Duodenal mucosa (tissue), 2 donors: ENCODE data around the gene DLG2.

Experiments used
- H3K27ac ChIP-seq: one replicate; pipeline ENCODE4 v1.7.0; 2013; ENCODE audit warnings: low read depth, low read length
- H3K27me3 ChIP-seq, 2 donors: one replicate each; pipeline ENCODE4 v1.7.0; 2013; ENCODE audit warnings: low read length in 2 of 2, control low read depth in 1 of 2; ENCODE audit not compliant: insufficient read depth in 2 of 2, control insufficient read depth in 1 of 2
- H3K36me3 ChIP-seq, 2 donors: one replicate each; pipeline ENCODE4 v1.7.0; 2013; ENCODE audit warnings: low read length in 2 of 2, control low read depth in 1 of 2; ENCODE audit not compliant: insufficient read depth in 2 of 2, control insufficient read depth in 1 of 2
- H3K4me1 ChIP-seq, 2 donors: one replicate each; pipeline ENCODE4 v1.7.0; 2013; ENCODE audit warnings: low read length in 2 of 2, control low read depth in 1 of 2; ENCODE audit not compliant: insufficient read depth in 2 of 2, control insufficient read depth in 1 of 2
- H3K4me3 ChIP-seq, 2 donors: one replicate each; pipeline ENCODE4 v1.7.0; 2013; ENCODE audit warnings: low read length in 2 of 2, low read depth in 1 of 2
- H3K9ac ChIP-seq, 2 donors: one replicate each; pipeline ENCODE4 v1.7.0; 2013; ENCODE audit warnings: low read length in 2 of 2, low read depth in 1 of 2
- H3K9me3 ChIP-seq, 2 donors: one replicate each; pipeline ENCODE4 v1.7.0; 2013; ENCODE audit warnings: low read length in 2 of 2, control low read depth in 1 of 2; ENCODE audit not compliant: control insufficient read depth in 1 of 2

Gene DLG2

DNA sequence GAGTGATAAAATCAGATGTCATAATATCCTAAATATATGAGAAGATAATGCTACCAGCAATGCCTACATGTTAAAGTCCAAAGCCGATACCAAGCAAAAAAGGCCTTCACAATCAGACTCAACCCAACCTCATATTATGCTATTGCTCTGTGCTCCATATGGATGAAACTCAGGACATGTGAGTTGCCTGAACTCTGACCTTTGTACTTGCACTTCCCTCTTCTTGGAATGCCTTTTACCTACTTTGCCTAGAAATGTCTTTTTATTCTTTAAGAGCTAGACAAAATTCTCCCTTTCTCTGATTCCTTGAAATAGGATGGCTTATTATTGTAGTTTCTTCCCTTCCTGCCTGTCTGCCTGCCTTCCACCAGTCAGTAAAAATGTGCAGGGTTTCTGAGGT is 1386.3 kb downstream of the DLG2 start:
- H3K27ac ChIP-seq = no peak overlapping the region
- no peaks in the 10 kb centered on the region for H3K4me1 ChIP-seq
- no peak overlapping the region for H3K9ac ChIP-seq
- H3K36me3 ChIP-seq = no peaks in the 10 kb centered on the region
- H3K9me3 ChIP-seq = peaks cover 0 to 3% of the 10 kb centered on the region in 2 donors
- H3K4me3 ChIP-seq = no peak overlapping the region
- no peaks in the 10 kb centered on the region for H3K27me3 ChIP-seq

DNA sequence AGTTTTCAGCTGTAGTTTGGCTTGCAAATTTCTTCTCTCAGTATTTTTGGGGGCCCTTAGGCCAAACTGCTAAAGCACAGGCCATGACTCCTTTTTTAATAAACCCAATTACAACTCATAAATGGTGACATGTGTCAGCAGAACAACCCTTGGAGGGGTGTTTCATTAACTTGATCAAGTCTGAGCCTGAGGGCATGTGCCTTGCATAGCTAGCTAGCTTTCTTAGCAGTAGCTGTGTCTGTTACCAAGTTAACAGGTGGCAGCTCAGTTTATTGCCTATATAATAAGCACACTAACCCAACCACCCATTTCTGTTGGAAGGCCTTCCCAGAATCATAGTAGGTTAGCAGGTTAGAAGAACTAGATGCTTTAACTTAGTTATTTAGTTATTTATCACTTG is 1390.7 kb downstream of the DLG2 start:
- Histone ChIP-seq H3K4me3 (no peak overlapping the region), H3K27ac (no peak overlapping the region), H3K9me3 (no peaks in the 10 kb centered on the region), H3K4me1 (no peaks in the 10 kb centered on the region), H3K27me3 (no peaks in the 10 kb centered on the region), H3K9ac (no peak overlapping the region), H3K36me3 (no peaks in the 10 kb centered on the region)

DNA sequence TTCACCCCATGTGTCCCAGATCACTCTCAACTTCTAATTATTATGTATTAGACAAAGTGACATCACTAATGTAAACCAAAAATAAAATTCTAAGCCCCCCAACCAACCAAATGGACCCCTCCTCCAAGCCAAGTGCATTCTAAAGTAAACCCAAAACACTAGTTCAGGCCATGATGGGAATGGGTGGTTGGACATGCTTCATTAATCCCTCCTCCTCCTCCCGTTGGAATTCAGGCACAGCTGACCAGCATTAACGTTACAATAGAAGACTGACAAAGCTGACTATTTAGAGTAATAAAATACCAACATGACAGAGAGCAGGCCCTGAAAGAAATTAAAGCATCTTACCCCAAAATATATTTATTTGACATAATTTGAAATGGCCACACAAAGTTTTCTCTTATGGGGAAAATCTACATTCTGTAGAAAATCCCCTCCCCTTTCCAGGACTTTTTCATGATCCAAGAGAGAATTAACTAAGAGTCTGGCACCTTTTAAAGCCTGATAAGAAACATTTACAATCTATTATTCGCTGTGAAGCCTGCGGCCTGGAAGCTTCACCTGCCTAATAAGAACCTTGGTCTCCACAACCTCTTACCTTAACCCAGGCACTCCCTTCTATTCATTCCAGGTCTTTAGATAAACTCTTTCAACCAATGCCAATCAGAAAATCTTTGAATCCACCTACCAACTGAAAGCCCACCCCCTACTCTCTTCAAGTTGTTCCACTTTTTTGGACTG is 1392.5 kb downstream of the DLG2 start:
- H3K9ac ChIP-seq = no peak overlapping the region
- no peaks in the 10 kb centered on the region for H3K9me3 ChIP-seq
- H3K4me1 ChIP-seq = no peaks in the 10 kb centered on the region
- no peaks in the 10 kb centered on the region for H3K27me3 ChIP-seq
- no peak overlapping the region for H3K4me3 ChIP-seq
- H3K36me3 ChIP-seq = no peaks in the 10 kb centered on the region
- no peak overlapping the region for H3K27ac ChIP-seq

DNA sequence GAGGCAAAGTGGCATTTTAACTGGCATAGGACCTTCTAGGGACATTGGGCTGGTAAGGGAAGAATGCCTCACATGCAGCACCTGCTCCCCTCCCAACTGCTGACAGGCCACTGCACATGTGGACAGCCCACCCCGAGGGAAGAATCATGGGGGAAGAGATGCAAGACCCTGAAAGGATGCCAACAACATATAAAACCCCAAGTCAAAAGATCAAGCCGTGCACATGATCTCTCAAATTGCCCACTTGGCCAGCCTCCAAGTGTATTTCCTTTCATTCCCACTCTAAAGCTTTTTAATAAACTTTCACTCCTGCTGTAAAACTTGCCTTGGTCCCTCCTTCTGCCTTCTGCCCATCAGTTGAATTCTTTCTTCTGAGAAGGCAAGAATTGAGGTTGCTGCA is 1393.1 kb downstream of the DLG2 start:
- Histone ChIP-seq H3K36me3 (no peaks in the 10 kb centered on the region), H3K9me3 (no peaks in the 10 kb centered on the region), H3K27ac (no peak overlapping the region)

DNA sequence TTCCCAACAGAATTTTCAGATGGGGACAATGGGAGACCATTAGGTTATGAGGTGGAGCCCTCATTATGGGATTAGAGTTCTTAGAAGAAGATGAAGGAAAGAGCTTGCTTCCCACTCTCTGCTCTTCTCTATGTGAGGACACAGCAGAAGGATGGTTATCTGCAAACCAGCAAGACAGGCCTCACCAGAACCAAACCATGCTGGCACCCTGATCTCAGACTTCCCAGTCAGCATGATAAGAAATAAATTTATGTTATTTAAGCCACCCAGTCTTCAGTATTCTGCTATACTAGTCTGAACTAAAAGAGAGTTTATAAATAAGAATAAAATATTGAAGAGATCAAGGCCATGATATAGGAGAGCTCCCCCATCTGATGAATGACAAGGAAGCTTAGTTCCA is 1394.6 kb downstream of the DLG2 start:
- H3K4me1 ChIP-seq = no peaks in the 10 kb centered on the region
- H3K9me3 ChIP-seq = no peaks in the 10 kb centered on the region
- no peak overlapping the region for H3K4me3 ChIP-seq
- H3K27ac ChIP-seq = no peak overlapping the region
- no peaks in the 10 kb centered on the region for H3K27me3 ChIP-seq
- no peaks in the 10 kb centered on the region for H3K36me3 ChIP-seq
- no peak overlapping the region for H3K9ac ChIP-seq

More for the DNA sequence above, 1393.1 kb downstream of the DLG2 start:
- no peaks in the 10 kb centered on the region for H3K4me1 ChIP-seq
- no peaks in the 10 kb centered on the region for H3K27me3 ChIP-seq
- no peak overlapping the region for H3K9ac ChIP-seq
- no peak overlapping the region for H3K4me3 ChIP-seq

DNA sequence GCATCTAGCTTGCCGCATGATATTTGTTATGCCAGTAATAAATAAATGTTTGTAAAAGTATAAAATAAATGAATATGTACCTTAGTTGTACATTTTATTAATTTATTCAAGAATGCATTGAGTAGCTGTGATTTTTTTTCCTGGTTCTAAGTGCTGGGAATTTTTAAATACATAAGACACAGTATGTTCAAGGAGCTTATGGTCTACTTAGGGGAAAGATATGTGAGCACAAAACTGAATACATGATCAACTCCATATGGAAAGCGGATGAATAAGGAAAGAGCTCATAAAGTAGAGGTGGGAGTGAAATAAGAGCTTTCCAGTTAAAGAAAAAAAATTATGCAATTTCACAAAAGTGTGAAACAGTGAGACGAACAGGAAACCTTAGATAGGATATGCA is 1396.7 kb downstream of the DLG2 start:
- Histone ChIP-seq H3K27ac (no peak overlapping the region), H3K27me3 (no peaks in the 10 kb centered on the region), H3K9ac (no peak overlapping the region), H3K9me3 (no peaks in the 10 kb centered on the region), H3K36me3 (no peaks in the 10 kb centered on the region), H3K4me1 (no peaks in the 10 kb centered on the region), H3K4me3 (no peak overlapping the region)

DNA sequence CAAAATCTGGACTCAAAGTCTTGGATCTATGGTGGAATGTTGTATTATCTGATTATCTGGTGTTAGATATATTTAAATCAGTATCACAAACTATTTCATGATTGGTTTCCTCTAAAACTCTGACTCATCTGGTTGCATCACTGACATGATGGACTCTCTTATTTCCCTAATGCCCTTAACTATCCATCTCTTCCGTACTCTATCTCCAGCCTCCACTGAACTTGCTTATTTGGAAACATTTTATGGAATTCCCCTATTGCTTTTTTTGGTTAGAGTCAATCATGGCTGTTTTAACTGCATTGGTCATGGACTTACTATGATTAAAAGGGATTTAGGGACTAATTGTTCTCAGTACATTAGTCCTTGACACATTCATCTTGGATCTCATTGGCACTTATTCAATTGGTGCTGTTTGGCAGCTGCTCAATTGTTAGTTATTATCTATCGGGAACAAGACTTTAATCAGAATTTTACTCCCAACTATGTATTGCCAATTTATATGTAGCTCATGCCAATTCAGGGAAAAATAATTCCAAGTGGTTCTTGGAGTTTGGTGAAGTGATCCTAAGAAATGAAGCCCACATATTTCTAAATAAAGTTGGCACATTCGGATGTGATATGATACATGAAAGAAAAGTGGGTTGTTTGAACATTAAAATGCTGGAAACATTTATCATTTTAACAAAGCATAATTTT is 1399.0 kb downstream of the DLG2 start:
- no peak overlapping the region for H3K27ac ChIP-seq

DNA sequence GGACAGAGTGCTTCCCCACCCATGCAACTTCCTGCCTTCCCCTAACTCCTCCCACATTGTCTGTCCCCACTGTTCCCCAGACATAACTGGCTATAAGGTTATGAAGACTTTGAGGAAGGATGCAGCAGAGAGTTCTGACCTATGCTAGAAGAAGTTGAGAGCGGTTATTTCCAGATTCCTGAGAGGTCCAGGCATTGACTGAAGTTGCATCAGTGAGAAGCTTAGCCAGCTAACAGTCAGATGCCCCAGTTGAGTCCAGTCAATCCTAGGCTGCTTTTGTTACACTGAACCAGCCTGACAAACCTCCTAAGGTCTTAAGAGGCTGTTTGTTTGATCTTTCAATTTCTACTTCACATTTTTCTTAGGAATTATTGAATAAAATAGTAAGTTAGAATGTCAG is 1403.1 kb downstream of the DLG2 start:
- no peak overlapping the region for H3K27ac ChIP-seq

More for the DNA sequence above, 1399.0 kb downstream of the DLG2 start:
- Histone ChIP-seq H3K9ac (no peak overlapping the region), H3K4me3 (no peak overlapping the region), H3K36me3 (no peaks in the 10 kb centered on the region), H3K27me3 (no peaks in the 10 kb centered on the region), H3K4me1 (no peaks in the 10 kb centered on the region), H3K9me3 (no peaks in the 10 kb centered on the region)

DNA sequence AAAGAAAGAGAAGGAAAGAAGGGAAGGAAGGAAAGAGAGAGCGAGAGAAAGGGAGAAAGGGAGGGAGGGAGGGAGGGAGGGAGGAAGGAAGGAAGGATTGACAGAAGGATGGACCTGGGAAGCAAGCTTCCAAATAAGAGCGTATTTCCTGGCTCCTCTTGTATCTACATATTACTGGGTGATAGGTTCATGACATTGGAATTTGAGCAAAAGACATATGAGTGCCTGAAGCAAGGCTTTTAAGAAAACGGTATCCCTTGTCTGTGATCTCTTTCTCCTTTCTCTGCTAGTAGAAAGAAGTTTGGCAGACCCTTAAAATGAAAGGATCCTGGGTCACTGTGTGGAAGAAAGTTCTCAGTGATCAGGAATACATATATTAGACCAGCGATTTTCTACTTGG is 1408.8 kb downstream of the DLG2 start:
- Histone ChIP-seq H3K9me3 (no peaks in the 10 kb centered on the region), H3K27ac (no peak overlapping the region), H3K4me3 (no peak overlapping the region), H3K27me3 (no peaks in the 10 kb centered on the region), H3K36me3 (no peaks in the 10 kb centered on the region), H3K4me1 (no peaks in the 10 kb centered on the region), H3K9ac (no peak overlapping the region)

More for the DNA sequence above, 1403.1 kb downstream of the DLG2 start:
- Histone ChIP-seq H3K36me3 (no peaks in the 10 kb centered on the region), H3K9me3 (no peaks in the 10 kb centered on the region), H3K4me1 (no peaks in the 10 kb centered on the region), H3K4me3 (no peak overlapping the region), H3K9ac (no peak overlapping the region), H3K27me3 (no peaks in the 10 kb centered on the region)

DNA sequence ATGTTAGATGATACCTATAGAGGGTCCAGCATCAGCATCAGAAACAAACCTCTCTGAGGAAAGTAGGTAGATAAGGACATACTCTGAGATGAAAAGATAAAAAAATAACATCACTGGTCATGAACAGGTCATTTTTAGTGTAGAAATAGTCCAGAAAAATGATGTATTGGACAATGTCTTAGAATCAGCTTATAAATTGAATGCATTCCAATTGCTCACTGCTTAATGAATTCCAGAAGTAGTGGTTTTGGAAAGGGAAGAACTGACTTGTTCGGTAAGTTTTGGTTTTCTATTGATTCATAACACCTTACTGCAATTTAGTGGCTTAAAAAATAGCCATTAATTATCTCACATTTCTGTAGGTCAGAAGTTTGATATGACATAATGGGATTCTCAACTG is 1411.5 kb downstream of the DLG2 start:
- Histone ChIP-seq H3K4me1 (no peaks in the 10 kb centered on the region), H3K4me3 (no peak overlapping the region), H3K9me3 (no peaks in the 10 kb centered on the region), H3K27ac (no peak overlapping the region), H3K27me3 (no peaks in the 10 kb centered on the region), H3K36me3 (no peaks in the 10 kb centered on the region), H3K9ac (no peak overlapping the region)
